ENCODE results near the gene GID8.

DNA sequence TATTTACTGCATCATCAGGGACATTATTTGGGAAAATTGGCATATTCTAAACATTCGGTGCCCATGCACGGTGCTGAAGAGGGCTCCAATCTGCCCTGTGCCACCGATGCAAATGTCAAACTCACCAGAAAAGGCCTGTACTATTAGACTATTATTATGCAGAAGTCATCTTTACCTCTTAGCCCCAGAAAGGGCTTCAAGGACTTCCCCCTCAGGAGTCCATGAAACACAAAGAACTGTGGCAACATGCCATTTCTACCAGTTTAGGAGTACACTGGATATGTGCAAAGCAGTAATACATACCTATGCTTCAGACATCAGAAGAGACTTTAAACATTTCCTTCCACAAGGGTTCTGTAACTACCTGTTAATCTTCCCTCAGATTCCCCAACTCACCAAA is 20.2 kb upstream of the GID8 start:
- TF ChIP-seq, protein P1, sequence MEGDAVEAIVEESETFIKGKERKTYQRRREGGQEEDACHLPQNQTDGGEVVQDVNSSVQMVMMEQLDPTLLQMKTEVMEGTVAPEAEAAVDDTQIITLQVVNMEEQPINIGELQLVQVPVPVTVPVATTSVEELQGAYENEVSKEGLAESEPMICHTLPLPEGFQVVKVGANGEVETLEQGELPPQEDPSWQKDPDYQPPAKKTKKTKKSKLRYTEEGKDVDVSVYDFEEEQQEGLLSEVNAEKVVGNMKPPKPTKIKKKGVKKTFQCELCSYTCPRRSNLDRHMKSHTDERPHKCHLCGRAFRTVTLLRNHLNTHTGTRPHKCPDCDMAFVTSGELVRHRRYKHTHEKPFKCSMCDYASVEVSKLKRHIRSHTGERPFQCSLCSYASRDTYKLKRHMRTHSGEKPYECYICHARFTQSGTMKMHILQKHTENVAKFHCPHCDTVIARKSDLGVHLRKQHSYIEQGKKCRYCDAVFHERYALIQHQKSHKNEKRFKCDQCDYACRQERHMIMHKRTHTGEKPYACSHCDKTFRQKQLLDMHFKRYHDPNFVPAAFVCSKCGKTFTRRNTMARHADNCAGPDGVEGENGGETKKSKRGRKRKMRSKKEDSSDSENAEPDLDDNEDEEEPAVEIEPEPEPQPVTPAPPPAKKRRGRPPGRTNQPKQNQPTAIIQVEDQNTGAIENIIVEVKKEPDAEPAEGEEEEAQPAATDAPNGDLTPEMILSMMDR (IDR thresholded peaks at IDR 0.05): no peak
- TF ChIP-seq POLR2A (IDR thresholded peaks at IDR 0.05): no peak
